NCI-H446 treated with DMSO at 0.1 percent for 48 hours (cell line): ENCODE data around the gene GALNT17.
"Not testable (repeated sequence)": the region's sequence is repeated elsewhere in the genome, so short reads cannot be mapped to it uniquely, and the experiment has no call there.

ENCODE experiments used
- DNase-seq: peaks from one replicate; lab custom pipeline; 2025; lab: John Stamatoyannopoulos, UW

Gene GALNT17

GRCh38 chr7:71566376-71566775, 434.4 kb downstream of the GALNT17 start:
- no peak for DNase-seq

DNA sequence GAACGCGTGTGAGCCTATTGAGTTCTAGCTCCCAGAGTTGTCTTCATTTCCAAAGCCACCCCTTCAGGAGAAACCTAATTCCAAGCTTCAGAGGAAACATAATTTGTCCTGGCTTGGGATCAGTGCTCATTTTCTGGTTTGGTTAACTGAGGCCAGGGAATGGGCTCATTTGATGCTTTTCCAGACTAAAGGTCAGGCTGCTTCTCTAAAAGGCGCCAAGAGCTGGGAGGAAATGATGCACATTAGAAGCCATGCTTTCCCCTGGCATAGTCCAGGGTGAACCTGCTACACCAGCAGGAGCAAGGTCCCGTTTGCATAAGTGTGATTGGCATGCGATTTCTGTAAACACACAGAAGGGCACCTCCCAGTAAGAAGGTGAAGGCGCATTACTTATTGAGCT, 435.0 kb downstream of the GALNT17 start:
- no peak for DNase-seq

- DNase-seq = no peak
These were observed 442.4 kb downstream of the GALNT17 start for GRCh38 chr7:71574153-71574860.

DNA sequence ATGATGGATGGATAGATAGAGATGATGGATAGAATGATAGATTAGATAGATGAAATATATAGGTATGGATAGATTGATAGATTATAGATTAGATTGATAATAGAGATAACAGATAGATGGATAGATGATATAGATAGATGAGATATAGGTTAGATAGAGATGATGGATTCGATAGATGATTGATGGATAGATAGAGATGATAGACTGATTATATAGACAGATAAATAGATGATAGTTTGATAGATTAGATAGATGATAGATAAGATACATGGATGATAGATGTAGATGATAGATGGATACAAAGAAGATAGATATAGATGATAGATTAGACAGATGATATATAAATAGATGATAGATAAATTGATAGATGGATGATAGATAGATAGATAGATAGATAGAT, 448.1 kb downstream of the GALNT17 start:
- DNase-seq = no peak

DNA sequence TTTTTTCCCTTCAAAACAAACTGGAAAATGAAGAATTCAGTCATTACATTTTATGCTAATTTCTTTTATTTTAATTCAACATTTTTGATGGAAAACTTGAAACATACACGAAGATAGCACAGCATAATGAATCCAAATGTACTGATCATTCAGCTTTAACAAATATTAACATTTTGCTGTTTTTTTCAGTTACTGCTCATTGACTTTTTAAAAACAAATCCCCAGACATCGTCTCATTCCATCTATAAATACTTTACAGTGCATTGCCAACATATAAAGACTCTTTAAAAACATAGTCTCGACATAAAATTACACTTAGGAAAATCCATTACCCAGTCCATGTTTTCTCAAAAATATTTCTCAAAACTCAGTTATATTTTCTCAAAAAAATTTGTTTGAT, 452.3 kb downstream of the GALNT17 start:
- DNase-seq = no peak

DNA sequence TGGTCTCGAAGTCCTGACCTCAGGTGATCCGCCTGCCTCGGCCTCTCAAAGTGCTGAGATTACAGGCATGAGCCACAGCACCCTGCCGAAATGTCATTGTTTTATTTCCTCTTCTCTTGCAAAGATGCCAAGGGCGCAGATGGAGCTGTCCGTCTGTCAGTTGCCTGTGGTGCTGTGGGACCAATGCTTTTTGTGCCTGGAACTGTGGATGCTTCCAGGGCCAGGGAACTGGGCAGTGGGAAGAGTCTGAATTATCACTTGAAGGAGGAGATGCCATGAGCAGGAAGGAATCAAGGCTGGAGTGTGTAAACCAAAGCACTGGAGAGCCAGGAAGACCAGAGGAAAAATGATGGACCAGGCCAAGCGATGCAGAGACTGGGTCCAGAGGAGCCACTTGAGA, 459.9 kb downstream of the GALNT17 start:
- DNase-seq = no peak

DNA sequence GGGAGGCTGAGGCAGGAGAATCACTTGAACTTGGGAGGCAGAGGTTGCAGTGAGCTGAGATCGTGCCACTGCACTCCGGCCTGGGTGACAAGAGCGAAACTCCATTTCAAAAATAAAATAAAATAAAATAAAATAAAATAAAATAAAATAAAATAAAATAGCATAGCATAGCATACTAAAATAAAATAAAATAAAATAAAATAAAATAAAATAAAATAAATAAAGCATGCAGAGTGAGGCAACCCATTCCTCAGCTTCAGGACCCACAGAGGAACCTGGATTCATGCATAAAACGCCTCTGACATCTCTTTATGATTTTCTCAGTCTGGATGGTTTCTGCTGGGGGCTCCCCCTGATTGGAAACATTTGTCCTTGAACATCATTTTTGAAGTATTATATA, 460.4 kb downstream of the GALNT17 start:
- DNase-seq = not testable (repeated sequence)

DNA sequence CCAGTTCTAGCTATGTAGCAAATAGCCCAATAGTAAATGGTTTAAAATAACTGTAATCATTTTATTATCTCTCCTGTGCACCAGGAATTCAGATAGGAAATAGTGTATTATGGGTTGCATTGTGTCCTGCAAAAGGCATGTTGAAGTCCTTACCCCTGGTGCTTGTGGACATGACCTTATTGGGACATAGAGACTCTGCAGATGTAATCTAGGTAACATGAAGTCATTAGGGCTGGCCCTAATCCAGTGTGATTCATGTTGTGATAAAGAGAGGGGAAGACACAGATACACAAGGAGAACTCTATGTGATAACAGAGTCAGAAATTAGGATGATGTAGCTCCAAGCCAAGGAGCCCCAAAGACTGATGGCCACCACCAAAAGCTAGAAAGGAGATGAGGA, 462.8 kb downstream of the GALNT17 start:
- DNase-seq = no peak

- DNase-seq = no peak
These were observed 463.2 kb downstream of the GALNT17 start for GRCh38 chr7:71595176-71595575.

- DNase-seq = no peak
These were observed 466.6 kb downstream of the GALNT17 start for GRCh38 chr7:71598553-71598952.

- no peak for DNase-seq
These were observed 469.9 kb downstream of the GALNT17 start for GRCh38 chr7:71601851-71602250.

GRCh38 chr7:71604818-71605414, 473.0 kb downstream of the GALNT17 start:
- no peak for DNase-seq

- DNase-seq = no peak
These were observed 480.0 kb downstream of the GALNT17 start for GRCh38 chr7:71611986-71612385.

DNA sequence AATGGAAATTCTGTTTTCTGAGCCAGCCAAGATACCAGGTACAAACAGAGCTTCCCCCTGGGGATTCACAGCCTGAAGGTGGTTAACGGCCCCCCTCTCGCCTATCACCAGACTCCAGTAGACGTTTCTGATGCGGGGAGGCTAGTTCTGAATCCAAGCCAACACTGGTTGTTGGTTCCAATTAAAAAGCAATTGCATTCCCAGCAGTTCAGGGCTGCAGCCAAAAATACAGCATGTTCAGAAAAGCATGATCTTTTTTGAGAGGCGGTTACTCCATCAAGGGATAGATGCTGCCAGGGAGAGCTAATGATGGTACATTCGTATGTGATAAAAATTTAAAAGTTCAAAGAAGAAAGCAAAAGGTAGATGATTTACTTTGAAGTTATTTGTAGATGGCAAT, 481.0 kb downstream of the GALNT17 start:
- no peak for DNase-seq

- DNase-seq = no peak
These were observed 481.4 kb downstream of the GALNT17 start for GRCh38 chr7:71613313-71613712.

DNA sequence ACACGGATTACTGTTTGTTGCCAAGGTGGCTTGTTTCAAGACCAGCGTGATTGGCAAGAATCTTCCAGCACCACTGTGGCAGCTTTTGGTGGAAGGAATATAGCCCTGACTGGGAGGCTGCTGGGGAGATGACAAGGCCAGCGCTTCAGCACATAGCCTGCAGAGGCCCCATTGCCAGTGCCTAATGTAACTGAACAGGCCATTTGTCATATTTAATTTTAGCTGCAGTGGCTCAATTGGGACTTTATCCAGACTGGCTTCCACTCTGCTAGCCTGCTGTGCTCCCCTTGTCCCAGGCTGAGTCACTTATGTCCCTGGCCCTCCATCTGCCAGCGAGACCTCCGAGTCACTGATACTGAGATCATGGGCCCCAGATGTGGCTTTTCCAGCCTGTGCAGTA, 483.1 kb downstream of the GALNT17 start:
- DNase-seq = no peak

GRCh38 chr7:71616217-71616616, 484.3 kb downstream of the GALNT17 start:
- DNase-seq = no peak

- DNase-seq = no peak
These were observed 486.3 kb downstream of the GALNT17 start for GRCh38 chr7:71618278-71618677.

DNA sequence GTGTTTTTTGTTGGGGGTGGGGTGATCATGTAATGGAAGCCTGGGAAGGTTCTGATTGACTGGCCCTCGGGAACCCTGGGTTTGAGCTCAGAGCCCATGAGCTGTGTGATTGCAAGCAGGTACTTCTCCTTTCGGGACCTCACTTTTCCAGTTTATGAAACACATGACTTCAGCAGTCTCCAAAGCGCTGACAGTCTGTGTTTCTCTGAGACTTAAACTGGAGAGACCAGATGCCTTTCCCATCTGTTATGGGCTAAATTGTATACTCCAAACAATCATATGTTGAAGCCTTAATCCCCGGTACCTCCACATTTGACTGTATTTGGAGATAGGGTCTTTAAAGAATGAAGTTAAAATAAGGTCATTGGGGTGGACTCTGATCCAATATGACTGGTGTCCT, 493.6 kb downstream of the GALNT17 start:
- no peak for DNase-seq

- no peak for DNase-seq
These were observed 494.3 kb downstream of the GALNT17 start for GRCh38 chr7:71626206-71626605.

DNA sequence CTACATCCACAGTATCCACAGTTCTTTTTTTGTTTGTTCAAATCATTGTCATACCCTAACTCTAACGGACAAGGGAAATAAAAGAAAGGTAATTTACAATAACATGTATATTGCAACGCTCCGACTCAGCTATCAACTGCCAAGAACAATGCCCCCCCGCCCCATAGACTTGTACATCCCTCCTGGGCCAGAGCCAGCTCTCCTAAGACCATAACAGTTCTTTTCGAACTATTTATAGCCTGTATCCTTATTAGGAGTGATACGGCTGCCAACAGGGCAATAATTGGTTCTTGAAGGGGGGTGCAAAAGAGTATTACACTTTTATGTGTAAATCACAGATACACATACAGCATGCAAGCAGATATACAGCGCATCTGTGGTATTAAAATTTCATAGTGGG, 495.7 kb downstream of the GALNT17 start:
- no peak for DNase-seq

DNA sequence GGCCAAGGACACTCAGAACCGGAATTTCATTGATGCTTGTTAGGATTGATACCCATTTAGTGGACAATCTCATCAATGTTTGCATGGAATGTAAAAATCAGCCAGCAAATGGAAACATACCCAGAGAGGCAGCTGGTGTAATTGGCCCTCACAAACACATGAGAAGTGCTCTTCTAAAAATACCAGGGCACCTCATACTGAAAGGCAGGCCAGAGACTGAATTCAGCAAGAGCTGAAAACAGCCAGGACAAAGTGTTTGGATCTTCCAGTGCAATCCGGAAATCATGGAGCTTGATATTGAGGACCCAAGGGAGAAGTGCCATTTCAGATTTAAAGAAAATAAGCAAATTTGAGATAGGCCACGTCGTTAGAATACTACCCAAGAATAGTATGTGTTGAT, 498.6 kb downstream of the GALNT17 start:
- DNase-seq = no peak

DNA sequence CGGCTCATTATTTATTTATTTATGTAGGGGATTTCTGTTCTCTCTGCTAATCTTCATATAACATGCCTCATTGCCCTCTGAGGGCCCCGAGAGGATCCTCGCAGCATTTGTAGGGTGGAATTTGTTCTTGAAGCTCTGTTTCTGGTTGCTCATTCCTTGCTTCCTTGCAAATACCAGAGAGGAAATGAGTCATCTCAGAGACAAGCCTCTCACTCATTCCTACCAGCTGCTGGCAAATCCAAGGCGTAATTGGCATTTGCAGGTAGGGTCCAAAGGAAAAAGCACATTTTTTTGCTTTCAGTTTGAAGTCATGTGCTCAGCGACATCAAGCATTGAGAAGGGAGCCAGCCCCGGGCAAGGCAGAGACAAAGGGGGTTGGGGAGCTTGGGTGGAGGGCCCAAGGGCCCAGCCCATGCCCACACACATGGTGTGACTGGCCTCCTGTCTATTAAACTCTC, 501.6 kb downstream of the GALNT17 start:
- no peak for DNase-seq

GRCh38 chr7:71635849-71636248, 503.9 kb downstream of the GALNT17 start:
- DNase-seq = not testable (repeated sequence)
